Lower leg skin (tissue), 3 donors: ENCODE results near the gene PACRG.

Experiments used
- CTCF ChIP-seq, 3 donors: fragments of 450-650 bp; IDR thresholded peaks; one replicate each; pipeline ENCODE4 v1.5.1; 2016; ENCODE audit warnings: antibody characterized with exemption in 3 of 3, mild to moderate bottlenecking in 3 of 3, moderate library complexity in 2 of 3
- POLR2A ChIP-seq, 2 donors: fragments of 450-650 bp; IDR thresholded peaks; one replicate each; pipeline ENCODE4 v1.6.1; 2016 to 2017; ENCODE audit warnings: antibody characterized with exemption in 2 of 2, mild to moderate bottlenecking in 1 of 2, moderate library complexity in 1 of 2

- TF ChIP-seq CTCF (IDR thresholded peaks at IDR 0.05) (no peak), POLR2A (IDR thresholded peaks at IDR 0.05) (no peak)
Measured at GRCh38 chr6:163151212-163151611, 423.4 kb downstream of the PACRG start.
